ENCODE measurements around the gene SGO2.

SGO2 gene

DNA sequence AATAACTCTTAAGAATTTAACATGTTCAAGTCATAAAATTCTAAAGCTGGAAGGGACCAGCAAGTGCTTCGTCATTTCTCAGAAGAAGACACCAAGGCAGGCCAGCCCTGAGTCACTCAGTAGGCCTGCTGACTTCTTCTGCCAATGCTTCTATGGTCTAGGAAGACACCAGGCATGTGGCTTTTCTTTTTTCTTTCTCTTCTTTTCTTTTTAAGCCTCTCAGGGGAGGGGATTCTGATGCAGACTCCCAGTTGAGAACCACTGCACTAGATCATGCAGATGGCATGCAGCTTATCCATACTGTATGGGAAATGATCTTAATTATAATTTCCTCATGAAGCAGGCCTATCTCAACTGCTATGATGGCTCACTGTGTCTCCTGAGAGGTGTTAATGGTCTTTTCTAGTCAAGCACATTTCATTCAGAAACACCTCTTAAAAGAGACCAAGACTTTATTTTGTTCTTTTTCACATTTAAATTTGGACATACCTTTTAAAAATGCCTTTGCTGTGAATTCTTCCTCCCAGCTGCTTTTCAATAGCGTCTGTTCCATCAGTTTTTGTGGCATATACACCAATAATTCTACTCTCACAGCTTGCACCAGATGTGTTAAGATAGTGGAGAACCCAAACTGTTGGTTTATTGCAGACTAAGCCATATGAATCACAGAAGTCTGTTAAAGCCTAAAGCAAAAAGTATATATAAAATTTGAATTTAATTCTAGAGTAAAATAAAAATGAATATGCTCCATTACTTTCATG, 27.4 kb upstream of the SGO2 start:
- TF ChIP-seq GATA3 (IDR thresholded peaks at IDR 0.05; ENCODE audit: low read depth, low read length): no peak
- TF ChIP-seq GATA2 (IDR thresholded peaks at IDR 0.05; ENCODE audit: low read depth, low read length): no peak

DNA sequence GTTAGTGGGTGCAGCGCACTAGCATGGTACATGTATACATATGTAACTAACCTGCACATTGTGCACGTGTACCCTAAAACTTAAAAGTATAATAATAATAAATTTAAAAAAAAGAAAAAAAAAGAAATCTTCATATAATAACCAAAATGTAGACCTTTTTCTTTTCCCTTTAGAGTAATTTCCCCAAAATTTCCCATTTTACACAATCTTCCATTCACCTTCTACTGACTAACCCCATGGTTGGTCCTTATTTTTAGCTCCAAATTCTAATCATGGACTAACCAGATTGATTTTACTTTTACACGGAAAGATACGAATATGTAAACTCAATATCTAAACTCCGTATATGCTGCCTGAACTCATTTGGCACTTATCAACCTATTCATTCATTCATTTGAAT, 23.8 kb upstream of the SGO2 start:
- no peak for TF ChIP-seq GATA2 (IDR thresholded peaks at IDR 0.05; ENCODE audit: low read depth, low read length)
- TF ChIP-seq GATA3 (IDR thresholded peaks at IDR 0.05; ENCODE audit: low read depth, low read length): no peak

DNA sequence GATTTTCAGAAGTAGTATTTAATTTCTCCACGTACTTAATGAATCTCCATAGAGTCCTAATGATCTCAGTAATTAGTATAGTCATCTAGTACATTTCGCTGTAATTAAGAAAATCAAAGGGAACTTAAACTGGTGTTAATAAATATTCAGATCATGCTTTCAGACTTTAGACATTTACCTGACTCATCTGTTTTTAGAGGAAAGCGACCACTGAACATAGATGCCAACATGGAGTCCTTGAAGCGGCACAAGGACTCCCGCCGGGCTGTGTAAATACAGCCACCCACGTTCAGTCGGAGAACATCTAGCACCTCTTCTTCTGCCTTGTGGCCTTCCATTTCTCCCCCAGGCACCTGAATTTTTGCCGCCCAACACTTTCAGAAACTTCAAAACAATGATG, 19.3 kb upstream of the SGO2 start:
- TF ChIP-seq GATA3 (IDR thresholded peaks at IDR 0.05; ENCODE audit: low read depth, low read length): no peak
- TF ChIP-seq GATA2 (IDR thresholded peaks at IDR 0.05; ENCODE audit: low read depth, low read length): no peak

DNA sequence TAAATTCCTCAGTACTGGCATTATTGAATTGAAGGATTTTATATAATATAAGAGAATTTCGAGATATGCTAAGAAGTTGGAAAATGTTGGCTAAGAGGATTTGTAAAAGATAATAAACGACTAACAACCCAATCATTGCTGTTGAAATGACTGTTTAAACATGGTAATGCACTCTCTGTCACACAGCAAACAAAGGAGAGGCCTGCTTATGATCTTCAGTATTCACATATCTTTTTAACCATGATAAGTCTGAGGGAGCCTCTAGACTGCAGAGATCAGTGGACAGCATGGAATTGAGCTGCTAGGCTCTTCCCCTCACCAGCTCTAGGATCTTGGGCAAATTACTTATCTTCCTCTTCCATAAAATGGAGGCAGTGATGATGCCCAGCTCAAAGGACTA, 18.8 kb upstream of the SGO2 start:
- TF ChIP-seq GATA2 (IDR thresholded peaks at IDR 0.05; ENCODE audit: low read depth, low read length) (no peak), GATA3 (IDR thresholded peaks at IDR 0.05; ENCODE audit: low read depth, low read length) (no peak)

DNA sequence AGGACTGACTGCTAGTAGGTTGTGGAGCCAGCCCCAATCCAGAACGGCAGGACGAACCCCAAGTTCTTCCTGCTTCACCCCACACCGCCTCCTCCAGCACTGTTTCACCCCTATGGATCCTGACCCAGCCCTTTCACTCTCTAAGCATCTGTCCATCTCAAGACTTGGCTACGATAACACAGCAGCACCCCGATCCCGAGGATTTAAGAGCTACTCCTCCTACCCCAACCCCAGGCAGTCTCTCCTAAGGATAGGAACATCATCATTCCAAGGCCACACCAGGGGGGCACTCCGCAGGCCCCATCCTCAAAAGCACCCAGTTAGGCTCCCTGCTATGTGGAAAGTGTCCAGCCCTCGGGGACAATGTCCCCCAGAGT, 16.8 kb upstream of the SGO2 start:
- TF ChIP-seq GATA3 (IDR thresholded peaks at IDR 0.05; ENCODE audit: low read depth, low read length): no peak
- TF ChIP-seq GATA2 (IDR thresholded peaks at IDR 0.05; ENCODE audit: low read depth, low read length): no peak

DNA sequence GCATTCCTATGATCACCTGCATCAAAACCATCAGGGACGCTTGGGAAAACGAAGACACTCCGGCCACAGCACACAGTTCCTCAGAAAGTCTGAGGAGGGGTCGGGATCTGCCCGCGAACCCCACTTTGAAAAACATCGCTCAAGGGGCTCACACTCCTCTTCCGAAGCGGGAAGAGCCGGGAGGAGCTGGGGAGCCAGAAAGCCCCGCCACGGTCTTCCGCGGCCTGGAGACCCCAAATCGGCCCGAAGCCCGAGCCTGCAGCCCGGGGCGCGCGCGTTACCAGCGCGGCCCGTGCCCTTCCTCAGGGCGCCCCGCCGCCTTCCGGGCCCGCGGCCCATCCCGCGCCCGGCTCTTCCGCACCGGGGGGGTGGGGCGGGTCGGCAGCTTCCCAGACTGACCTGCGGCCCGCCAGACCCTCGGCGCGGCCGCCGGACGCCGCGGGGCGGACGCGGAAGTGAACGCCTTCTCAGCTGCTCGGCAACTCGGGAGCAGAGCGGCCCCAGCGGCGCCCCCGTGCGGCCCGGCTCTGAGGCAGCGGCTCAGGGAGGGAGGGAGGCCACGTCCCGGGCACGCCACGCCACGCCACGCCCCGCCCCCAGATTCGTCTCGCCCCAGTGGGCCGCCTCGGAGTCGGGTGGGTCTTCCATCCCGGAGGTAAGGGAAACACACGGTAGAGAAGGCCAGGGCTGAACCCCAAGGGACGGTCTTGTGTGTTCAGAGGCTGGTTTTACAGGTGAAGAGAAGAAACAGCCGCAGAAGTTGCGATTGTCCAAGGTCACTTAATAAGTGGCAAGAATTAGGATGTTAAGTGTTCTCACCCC, 16.2 kb upstream of the SGO2 start, which contains the start of gene KCTD18:
TSS of gene KCTD18 (minus strand) at position 457 of the 822 bp plus-strand sequence. CDS start 3,052 bp downstream, outside the sequence.
- no peak for TF ChIP-seq GATA3 (IDR thresholded peaks at IDR 0.05; ENCODE audit: low read depth, low read length)
- no peak for TF ChIP-seq GATA2 (IDR thresholded peaks at IDR 0.05; ENCODE audit: low read depth, low read length)

DNA sequence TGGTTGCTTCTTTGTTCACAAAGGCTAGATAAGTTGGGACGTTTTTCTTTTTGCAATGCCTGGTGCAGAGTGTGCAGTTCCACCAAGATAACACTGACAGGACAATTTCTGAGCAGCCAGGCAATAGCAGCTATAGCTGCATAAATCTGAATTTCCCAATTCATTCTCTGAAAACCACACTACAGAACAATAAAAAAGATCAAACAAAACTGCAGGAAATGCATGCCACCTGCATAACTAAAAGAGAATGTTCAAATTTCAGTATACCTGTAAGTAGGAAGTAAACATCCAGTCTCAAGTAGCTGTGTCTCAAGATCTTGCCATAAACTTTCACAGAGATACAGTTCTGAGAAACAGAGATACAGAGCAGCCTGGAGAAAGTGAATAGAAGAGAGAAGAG, 10.9 kb upstream of the SGO2 start:
- TF ChIP-seq GATA3 (IDR thresholded peaks at IDR 0.05; ENCODE audit: low read depth, low read length): no peak
- TF ChIP-seq GATA2 (IDR thresholded peaks at IDR 0.05; ENCODE audit: low read depth, low read length): no peak

DNA sequence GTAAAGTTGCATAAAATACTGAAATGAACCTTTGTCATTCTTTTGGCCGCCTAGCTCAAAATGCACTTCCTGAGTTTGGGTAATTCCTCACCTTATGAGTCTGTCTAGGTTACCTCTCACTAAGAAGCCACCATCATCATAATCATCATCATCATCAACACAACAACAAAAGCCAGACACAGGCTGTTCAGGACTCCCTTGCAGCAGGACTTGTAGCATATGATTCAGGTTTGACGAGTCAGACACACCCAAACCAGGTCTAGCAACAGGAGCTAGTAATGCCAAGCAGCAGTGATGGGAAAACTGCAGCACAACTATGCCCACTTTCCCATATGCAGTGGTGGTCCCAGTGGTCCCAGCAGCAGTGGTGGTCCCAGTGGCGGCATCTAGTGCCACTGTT, 2.8 kb upstream of the SGO2 start:
- no peak for TF ChIP-seq GATA2 (IDR thresholded peaks at IDR 0.05; ENCODE audit: low read depth, low read length)
- no peak for TF ChIP-seq GATA3 (IDR thresholded peaks at IDR 0.05; ENCODE audit: low read depth, low read length)

DNA sequence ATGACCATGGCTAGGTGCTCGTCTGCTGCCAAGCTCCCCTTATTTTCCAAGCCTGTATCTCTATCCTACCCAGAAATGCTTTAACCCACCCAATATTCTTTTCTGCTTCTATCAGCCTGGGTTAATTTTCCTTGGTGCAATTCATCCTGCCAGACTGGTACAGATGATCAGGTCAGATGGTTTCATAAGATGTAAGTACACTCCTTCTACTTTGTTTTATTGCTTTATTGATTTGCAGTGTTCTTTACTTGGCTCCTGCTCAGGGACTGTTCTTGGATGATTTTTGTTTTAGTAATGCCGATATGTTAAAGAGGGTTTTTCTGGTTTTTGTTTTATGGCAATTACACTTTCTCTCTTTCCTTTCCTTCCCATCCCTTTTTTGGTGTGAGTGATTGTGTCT, 2.4 kb upstream of the SGO2 start:
- no peak for TF ChIP-seq GATA3 (IDR thresholded peaks at IDR 0.05; ENCODE audit: low read depth, low read length)
- TF ChIP-seq GATA2 (IDR thresholded peaks at IDR 0.05; ENCODE audit: low read depth, low read length): no peak

DNA sequence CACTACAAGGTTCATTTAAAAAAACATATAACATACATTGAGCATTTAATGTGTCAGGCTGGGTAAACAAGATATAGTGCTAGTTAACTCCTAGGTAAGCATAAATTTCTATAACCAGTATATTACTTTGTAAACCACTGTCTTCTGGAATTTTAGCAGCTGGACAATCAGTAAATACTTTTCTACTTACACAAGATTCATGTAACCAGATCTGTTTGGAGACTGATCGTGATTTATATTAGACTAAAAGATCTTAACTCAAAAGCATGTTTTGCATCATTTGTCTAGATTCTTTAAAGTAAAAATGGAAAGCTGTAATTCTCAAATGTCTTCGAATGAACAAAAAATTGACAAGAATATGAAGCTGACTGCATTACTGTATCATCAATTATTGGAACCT, 941 bp upstream of the SGO2 start:
- no peak for TF ChIP-seq GATA2 (IDR thresholded peaks at IDR 0.05; ENCODE audit: low read depth, low read length)
- no peak for TF ChIP-seq GATA3 (IDR thresholded peaks at IDR 0.05; ENCODE audit: low read depth, low read length)

DNA sequence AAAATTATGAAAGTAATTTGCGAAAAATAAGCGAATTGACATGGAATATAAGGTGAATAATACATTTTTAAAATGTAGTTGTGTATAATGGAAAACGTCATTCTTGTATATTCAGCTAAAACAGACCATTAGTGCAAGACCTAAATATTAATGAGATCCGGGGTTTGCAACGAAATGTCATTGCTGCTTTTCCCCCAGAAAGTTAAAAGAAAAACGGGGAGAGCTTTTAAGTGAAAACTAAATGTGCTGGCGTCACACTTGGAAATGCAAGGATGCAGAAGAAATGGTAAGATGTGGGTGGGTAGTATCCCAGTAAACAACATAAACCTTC, 491 bp upstream of the SGO2 start:
- TF ChIP-seq GATA2 (IDR thresholded peaks at IDR 0.05; ENCODE audit: low read depth, low read length): no peak
- TF ChIP-seq GATA3 (IDR thresholded peaks at IDR 0.05; ENCODE audit: low read depth, low read length): no peak

DNA sequence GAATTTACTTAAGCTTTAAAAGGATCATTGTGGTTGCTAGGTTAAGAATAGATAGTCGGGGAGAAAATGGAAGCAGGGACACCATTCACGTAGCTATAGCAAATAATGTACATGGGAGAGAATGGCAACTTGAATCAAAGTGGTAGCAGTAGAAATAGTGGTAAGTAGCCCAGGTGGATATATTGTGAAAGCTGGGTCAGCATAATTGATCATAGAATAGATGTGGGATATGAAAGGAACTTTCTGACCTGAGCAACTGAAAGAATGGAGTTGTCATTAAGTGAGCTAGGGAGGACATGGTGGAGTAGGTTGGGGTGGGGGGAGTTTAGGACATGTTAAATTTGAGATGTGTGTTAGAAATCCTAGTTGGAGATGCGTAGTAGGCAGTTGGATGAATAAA, 2.2 kb downstream of the SGO2 start:
- TF ChIP-seq GATA3 (IDR thresholded peaks at IDR 0.05; ENCODE audit: low read depth, low read length) (no peak), GATA2 (IDR thresholded peaks at IDR 0.05; ENCODE audit: low read depth, low read length) (no peak)

DNA sequence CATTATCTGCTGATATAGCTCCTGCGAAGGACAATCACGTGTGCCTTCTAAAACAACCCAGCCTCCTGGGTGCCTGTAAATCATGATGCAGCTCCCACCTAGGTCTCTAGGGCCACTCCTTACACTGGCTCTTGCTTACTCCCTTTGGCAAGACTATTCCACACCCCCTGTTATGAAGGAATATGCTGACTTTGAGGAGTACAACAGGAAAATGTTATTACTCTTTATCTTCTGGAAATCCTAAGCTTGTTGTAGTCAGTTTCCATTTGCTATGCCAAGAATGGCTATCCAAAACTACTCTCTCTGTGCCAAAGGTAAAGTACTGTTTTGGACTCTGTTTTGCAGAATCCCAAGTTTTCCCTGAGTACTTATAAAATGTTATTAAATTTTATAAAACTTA, 7.7 kb downstream of the SGO2 start:
- TF ChIP-seq GATA2 (IDR thresholded peaks at IDR 0.05; ENCODE audit: low read depth, low read length): no peak
- TF ChIP-seq GATA3 (IDR thresholded peaks at IDR 0.05; ENCODE audit: low read depth, low read length): no peak

DNA sequence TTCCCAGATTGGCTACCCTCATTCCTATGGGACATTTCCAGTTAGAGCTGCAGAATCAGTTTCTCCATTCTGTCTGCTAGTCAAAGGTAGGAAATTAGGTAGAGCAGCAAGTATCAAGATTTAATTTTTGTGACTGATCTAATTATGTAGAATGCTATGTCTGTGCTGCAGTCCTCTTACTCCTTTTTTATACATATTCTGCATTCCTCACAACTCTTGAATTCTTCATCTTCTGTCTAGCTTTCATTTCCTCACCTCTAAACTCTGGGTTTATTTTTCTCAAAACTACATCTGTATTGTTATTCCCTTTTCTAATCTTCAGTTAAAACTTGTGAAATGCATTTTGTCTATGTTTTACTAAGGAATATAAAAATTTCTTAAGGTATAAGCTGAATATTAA, 8.6 kb downstream of the SGO2 start:
- no peak for TF ChIP-seq GATA2 (IDR thresholded peaks at IDR 0.05; ENCODE audit: low read depth, low read length)
- no peak for TF ChIP-seq GATA3 (IDR thresholded peaks at IDR 0.05; ENCODE audit: low read depth, low read length)

DNA sequence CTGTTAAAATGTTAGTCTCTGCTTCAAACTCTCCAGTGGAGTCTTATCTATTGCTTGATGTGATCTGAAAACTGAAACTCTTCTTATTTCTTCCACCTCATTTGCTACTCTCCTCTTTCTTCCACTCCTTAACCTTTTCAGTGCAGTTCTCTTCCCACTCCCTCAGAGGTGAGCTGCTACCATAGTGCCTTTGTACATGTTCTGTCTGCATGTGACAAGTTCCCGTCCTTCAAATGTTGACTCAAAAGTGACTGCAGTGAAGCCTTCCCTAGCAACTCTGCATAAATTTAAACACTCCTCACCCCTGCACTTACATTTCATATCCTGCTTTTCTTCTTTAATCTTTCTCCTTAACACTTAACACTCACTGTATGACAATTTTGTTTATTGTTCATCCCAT, 12.1 kb downstream of the SGO2 start:
- TF ChIP-seq GATA3 (IDR thresholded peaks at IDR 0.05; ENCODE audit: low read depth, low read length): no peak
- TF ChIP-seq GATA2 (IDR thresholded peaks at IDR 0.05; ENCODE audit: low read depth, low read length): no peak

Data from SH-SY5Y (cell line).